Fibroblast of villous mesenchyme (primary cell): ENCODE measurements around the gene LCN6. TPM values are rescaled to one million over a fixed set of nuclear protein-coding genes. Genes with fewer than 3 reads are reported as not detected.
A peak's percentile ranks its signal among the peaks of the same experiment; 100 is the strongest.
"Not testable (repeated sequence)": the region's sequence is repeated elsewhere in the genome, so short reads cannot be mapped to it uniquely, and the experiment has no call there.

Experiments used
- DNase-seq: peaks from one replicate; pipeline ENCODE4 v3.0.0-alpha.2; 2010; ENCODE audit warnings: low read depth
- H3K4me3 ChIP-seq: 2 replicates; pipeline ENCODE4 v1.5.1; 2011; ENCODE audit warnings: low read depth, mild to moderate bottlenecking, low read length
- total RNA-seq: library from RNA; depleted of rRNA; stranded (reverse); fragments of >200 nt; gene quantifications from 2 replicates; pipeline ENCODE4 v1.2.3, GENCODE V29; 2012
- TF ChIP-seq, protein P1 (sequence below): IDR thresholded peaks from 2 replicates; pipeline ENCODE4 v1.5.1; 2012; ENCODE audit warnings: low read depth, mild to moderate bottlenecking, low read length; ENCODE audit not compliant: insufficient read depth

Gene LCN6
- total RNA-seq, 1 donor: not detected

DNA sequence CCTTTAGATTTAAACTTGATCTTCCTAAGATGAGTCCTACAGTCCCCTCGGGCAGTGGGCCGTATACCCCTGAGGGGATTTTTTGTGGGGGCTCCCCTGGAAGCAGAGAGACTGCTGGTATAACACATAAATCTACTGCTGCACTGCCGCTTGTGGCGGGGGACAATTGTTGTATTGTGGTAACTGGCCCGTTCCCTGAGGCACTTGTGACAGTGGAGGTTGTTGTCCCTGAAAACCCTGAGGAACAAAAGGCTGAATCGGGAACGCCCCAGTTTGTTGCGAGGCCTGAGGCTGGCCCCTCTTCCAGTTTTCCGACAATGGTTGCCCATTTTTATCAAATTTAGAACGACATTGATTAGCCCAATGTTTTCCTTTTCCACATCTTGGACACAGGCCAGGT is 38.1 kb upstream of the LCN6 start:
- no peak for DNase-seq
- H3K4me3 ChIP-seq: no peak overlapping the region
- TF ChIP-seq, protein P1, sequence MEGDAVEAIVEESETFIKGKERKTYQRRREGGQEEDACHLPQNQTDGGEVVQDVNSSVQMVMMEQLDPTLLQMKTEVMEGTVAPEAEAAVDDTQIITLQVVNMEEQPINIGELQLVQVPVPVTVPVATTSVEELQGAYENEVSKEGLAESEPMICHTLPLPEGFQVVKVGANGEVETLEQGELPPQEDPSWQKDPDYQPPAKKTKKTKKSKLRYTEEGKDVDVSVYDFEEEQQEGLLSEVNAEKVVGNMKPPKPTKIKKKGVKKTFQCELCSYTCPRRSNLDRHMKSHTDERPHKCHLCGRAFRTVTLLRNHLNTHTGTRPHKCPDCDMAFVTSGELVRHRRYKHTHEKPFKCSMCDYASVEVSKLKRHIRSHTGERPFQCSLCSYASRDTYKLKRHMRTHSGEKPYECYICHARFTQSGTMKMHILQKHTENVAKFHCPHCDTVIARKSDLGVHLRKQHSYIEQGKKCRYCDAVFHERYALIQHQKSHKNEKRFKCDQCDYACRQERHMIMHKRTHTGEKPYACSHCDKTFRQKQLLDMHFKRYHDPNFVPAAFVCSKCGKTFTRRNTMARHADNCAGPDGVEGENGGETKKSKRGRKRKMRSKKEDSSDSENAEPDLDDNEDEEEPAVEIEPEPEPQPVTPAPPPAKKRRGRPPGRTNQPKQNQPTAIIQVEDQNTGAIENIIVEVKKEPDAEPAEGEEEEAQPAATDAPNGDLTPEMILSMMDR: no peak

DNA sequence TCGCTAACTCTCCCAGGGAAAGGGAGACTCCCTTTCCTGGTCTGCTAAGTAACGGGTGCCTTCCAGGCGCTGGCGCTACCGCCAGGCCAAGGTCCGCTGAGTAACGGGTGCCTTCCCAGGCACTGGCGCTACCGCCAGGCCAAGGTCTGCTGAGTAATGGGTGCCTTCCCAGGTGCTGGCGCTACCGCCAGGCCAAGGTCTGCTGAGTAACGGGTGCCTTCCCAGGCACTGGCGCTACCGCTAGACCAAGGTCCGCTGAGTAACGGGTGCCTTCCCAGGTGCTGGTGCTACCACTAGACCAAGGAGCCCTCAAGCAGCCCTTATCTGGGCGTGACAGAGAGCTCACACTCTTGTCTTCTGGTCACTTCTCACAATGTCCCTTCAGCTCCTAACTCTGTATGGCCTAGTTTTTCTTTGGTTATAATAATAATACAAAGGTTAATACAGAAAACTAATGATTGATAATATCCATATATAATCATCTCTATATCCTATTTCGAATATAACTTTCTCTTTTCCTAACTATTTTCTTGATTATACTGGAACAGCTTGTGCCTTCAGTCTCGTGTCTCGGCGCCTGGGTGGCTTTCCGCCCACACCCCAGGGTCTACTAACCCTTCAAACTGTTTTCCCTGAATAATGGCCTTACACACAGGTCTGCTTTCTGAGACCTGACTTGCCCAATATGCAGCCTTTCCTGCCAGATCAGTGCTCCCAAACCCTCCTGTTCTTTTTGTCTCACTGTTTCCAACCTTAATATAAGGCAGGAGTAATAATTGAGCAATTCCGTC is 37.4 kb upstream of the LCN6 start:
- not testable (repeated sequence) for DNase-seq, H3K4me3 ChIP-seq

DNA sequence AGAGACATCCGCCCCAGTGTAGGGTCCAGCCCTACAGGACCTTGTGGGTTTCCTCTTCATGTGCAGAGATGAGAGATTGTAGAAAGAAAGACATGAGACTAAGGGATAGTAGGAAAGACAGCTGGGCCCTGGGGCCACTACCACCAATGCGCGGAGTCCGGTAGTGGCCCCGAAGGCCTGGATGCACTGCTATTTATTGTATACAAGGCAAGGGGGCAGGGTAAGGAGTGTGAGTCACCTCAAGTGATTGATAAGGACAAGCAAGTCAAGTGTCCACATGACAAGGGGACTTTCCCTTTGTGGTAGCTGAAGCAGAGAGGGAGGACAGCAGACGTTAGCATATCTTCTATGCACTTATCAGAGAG is 36.7 kb upstream of the LCN6 start:
- no peak overlapping the region for H3K4me3 ChIP-seq
- TF ChIP-seq, protein P1: no peak
- no peak for DNase-seq

DNA sequence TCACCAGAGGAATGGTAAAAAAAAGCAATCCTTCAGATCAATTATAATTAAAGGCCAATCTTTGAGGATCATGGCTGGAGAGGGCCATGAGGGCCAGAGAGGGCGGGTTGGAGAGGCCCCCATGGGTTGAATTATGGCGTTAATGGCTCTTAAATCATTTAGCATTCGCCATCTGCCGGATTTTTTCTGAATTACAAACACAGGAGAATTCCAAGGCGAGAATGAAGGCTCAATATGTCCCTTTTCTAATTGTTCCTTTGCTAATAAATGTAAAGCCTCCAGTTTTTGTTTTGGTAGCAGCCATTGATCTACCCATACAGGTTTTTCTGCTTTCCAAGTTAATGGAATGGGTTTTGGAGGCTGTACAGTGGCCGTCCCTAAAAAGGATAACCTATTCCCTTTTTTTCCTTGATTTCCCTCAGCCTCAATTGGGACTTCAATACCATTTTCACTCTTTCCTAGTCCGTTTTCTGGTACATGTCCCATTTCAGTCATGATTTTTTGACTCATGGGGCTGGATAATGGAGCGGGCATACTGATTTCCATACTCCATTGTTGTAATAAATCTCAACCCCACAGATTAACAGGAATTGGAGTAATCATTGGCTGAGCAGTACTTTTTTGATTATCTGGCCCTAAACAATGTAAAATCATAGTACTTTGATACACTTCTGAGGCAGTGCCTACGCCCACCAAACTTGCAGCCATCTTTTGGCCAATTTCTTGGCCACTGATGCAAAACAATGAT is 36.1 kb upstream of the LCN6 start:
- H3K4me3 ChIP-seq: no peak overlapping the region
- TF ChIP-seq, protein P1: peak; percentile 41
- DNase-seq: no peak

DNA sequence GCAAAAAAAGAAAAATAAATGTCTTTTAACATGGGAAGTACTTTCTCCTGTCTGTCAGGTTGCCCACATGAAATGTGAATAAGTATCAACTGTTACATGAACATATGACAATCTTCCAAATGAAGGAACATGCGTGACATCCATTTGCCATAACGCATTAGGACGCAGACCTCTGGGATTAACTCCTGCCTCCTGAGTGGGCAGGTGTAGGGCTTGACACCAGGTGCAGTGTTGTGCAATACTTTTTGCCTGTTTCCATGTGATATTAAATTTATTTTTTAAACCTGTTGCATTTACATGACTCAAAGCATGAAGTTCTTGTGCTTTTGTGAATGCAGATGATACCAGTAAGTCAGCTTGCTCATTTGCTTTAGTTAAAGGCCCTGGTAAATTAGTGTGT is 34.1 kb upstream of the LCN6 start:
- TF ChIP-seq, protein P1: no peak
- no peak overlapping the region for H3K4me3 ChIP-seq
- no peak for DNase-seq

DNA sequence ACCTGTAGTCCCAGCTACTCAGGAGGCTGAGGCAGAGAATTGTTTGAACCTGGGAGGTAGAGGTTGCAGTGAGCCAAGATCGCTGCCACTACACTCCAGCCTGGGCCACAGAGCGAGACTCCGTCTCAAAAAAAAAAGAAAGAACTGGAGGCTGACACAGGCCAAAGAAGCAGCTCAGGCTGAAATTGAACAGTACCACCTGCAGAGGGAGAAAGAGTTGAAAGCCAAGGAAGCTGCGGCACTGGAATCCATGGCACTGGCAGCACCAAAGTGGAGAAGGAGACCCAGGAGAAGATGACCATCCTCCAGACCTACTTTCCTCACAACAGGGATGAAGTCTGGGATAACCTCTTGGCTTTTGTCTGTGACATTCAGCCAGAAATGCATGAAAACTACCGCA is 31.5 kb upstream of the LCN6 start:
- TF ChIP-seq, protein P1: no peak
- no peak for DNase-seq
- no peak overlapping the region for H3K4me3 ChIP-seq

DNA sequence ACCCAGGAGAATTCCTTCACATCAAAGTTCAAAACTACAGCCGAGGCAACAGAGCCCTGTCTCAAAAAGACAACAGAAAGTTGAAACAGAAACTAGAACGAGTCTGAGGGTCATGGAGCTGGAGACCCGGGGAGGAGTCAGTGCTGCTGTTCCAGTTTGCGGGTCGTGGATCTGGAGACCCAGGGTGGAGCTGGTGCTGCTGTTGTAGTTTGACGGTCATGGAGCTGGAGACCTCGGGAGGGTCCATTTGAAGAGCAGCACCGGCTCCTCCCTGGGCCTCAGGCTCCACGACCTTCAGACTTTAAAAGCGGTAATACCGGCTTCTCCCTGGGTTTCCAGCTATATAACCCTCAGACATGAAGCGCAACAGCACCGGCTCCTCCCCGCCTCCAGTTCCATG is 29.0 kb upstream of the LCN6 start:
- H3K4me3 ChIP-seq: no peak overlapping the region
- no peak for DNase-seq
- TF ChIP-seq, protein P1: no peak
